NAMALWA (cell line): ENCODE data around the gene RANGRF.
A peak's percentile ranks its signal among the peaks of the same experiment; 100 is the strongest.
"Not testable (repeated sequence)": the region's sequence is repeated elsewhere in the genome, so short reads cannot be mapped to it uniquely, and the experiment has no call there.

Experiments used
- DNase-seq: peaks from one replicate; pipeline ENCODE4 v3.0.0-alpha.2; 2015; ENCODE audit warnings: low spot score

RANGRF gene

GRCh38 chr17:8288336-8289102, at the start of gene RANGRF:
Gene RANGRF, plus strand, starts transcription at chr17:8288670. Its CDS starts 119 bp downstream, at chr17:8288789.
- peak; percentile 77 for DNase-seq

GRCh38 chr17:8243827-8244226, 44.6 kb upstream of the RANGRF start:
- DNase-seq: peak; percentile 14

GRCh38 chr17:8244768-8245167, 43.7 kb upstream of the RANGRF start:
- DNase-seq: no peak

GRCh38 chr17:8248751-8249607, 39.5 kb upstream of the RANGRF start, which contains the start of gene PFAS:
Gene PFAS, plus strand, starts transcription at chr17:8249289. Its CDS starts 4,649 bp downstream, at chr17:8253938.
- DNase-seq: peak; percentile 93

- peak; percentile 14 for DNase-seq
Measured at GRCh38 chr17:8249621-8250500, 38.6 kb upstream of the RANGRF start.

- DNase-seq: not testable (repeated sequence)
Measured at GRCh38 chr17:8251411-8251810, 37.1 kb upstream of the RANGRF start.

- no peak for DNase-seq
Measured at GRCh38 chr17:8253801-8254200, 34.7 kb upstream of the RANGRF start.

- DNase-seq: no peak
Measured at GRCh38 chr17:8254881-8255280, 33.6 kb upstream of the RANGRF start.

- DNase-seq: no peak
Measured at GRCh38 chr17:8255499-8255898, 33.0 kb upstream of the RANGRF start.

GRCh38 chr17:8256291-8256690, 32.2 kb upstream of the RANGRF start:
- no peak for DNase-seq

GRCh38 chr17:8256691-8257090, 31.8 kb upstream of the RANGRF start:
- no peak for DNase-seq

- DNase-seq: no peak
Measured at GRCh38 chr17:8257801-8258200, 30.7 kb upstream of the RANGRF start.

- DNase-seq: no peak
Measured at GRCh38 chr17:8264320-8264719, 24.1 kb upstream of the RANGRF start.

GRCh38 chr17:8264836-8265542, 23.5 kb upstream of the RANGRF start:
- DNase-seq: no peak

GRCh38 chr17:8266648-8267479, 21.6 kb upstream of the RANGRF start:
- no peak for DNase-seq

- no peak for DNase-seq
Measured at GRCh38 chr17:8267480-8268147, 20.9 kb upstream of the RANGRF start.

- DNase-seq: no peak
Measured at GRCh38 chr17:8268550-8269298, 19.7 kb upstream of the RANGRF start.

GRCh38 chr17:8272421-8272820, 16.0 kb upstream of the RANGRF start:
- DNase-seq: no peak

- DNase-seq: no peak
Measured at GRCh38 chr17:8273884-8274444, 14.5 kb upstream of the RANGRF start.
